ENCODE measurements around the gene HSD3B7. TPM values are rescaled to one million over a fixed set of nuclear protein-coding genes. Genes with fewer than 3 reads are reported as not detected.

HSD3B7 gene
- total RNA-seq, 2 donors from 2014 or later = 16.4 to 26.8 TPM

DNA sequence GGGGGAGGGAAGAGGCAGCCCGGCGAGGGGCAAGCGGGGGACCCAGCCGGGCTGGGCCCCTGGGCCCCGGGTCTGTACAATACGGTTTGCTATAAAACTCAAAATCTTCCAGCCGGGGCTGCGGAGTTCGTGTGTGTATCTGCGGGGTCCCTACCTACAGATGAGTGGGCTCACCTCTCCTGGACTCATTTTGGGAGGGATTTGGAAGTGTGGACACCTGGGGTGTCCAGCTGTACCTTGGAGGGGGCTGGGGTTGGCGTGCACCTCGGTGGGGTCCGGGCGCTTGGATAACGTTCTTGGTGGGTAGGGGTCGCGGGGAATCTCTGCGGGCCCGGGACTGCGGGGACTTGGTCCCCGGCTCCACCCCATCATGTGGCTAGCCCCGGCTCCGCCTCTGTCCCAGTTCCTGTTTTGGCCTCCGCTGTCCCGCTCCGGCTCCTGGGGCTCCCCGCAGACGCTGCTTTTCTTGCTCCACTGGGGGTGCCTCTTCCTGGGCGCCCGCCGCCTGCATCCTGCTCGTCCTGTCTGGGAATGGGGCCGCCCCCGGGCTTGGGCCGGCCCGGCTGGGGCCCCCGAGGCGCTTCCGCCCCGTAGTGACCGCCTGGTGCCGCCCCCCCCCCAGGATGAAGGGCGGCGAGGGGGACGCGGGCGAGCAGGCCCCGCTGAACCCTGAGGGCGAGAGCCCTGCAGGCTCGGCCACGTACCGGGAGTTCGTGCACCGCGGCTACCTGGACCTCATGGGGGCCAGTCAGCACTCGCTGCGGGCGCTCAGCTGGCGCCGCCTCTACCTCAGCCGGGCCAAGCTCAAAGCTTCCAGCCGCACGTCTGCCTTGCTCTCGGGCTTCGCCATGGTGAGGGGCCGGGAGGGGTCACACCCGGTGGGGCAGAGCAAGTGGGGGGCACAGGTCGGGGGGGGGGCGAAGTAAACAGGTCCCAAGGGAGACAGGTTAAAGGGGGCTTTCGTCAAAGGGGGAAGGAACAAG, 36.0 kb upstream of the HSD3B7 start, which contains the start of gene ORAI3:
Gene ORAI3 (plus strand): TSS at position 402 of the 983 bp plus-strand sequence. CDS start 222 bp downstream, at position 624.
- TF ChIP-seq CTCF (IDR thresholded peaks at IDR 0.05) = no peak
- Histone ChIP-seq H3K27me3 (replicated peaks; ENCODE audit: insufficient read depth) (no peaks in the 10 kb centered on the region), H3K36me3 (peaks cover 7% of the 10 kb centered on the region), H3K4me3 (peak within 1 kb of the TSS; percentile 100), H3K4me1 (ENCODE audit: control insufficient read depth in 1 of 2, low read depth in 2 of 2) (peaks cover 25 to 46% of the 10 kb centered on the region in 2 donors), H3K9me3 (no peaks in the 10 kb centered on the region), H3K27ac (peak within 1 kb of the TSS; percentile 89 to 97)
- no peak for DNase-seq (ENCODE audit: low spot score)
- ATAC-seq (ENCODE audit: insufficient number of reproducible peaks, low FRiP score, low read depth) = no peak

GRCh38 chr16:30949650-30950515, 35.1 kb upstream of the HSD3B7 start:
- peak overlapping the region; percentile 100 for H3K4me3 ChIP-seq
- no peaks in the 10 kb centered on the region for H3K27me3 ChIP-seq (replicated peaks; ENCODE audit: insufficient read depth)
- DNase-seq (ENCODE audit: low spot score) (no peak), ATAC-seq (ENCODE audit: insufficient number of reproducible peaks, low FRiP score, low read depth) (no peak)
- peak overlapping the region; percentile 89 to 97 for H3K27ac ChIP-seq
- TF ChIP-seq CTCF (IDR thresholded peaks at IDR 0.05) = no peak
- no peaks in the 10 kb centered on the region for H3K36me3 ChIP-seq
- peaks cover 25 to 46% of the 10 kb centered on the region in 2 donors for H3K4me1 ChIP-seq (ENCODE audit: control insufficient read depth in 1 of 2, low read depth in 2 of 2)
- H3K9me3 ChIP-seq = no peaks in the 10 kb centered on the region

- ATAC-seq (ENCODE audit: insufficient number of reproducible peaks, low FRiP score, low read depth) = no peak
- Histone ChIP-seq H3K4me1 (ENCODE audit: control insufficient read depth in 1 of 2, low read depth in 2 of 2) (peaks cover 25 to 46% of the 10 kb centered on the region in 2 donors), H3K27me3 (replicated peaks; ENCODE audit: insufficient read depth) (no peaks in the 10 kb centered on the region), H3K36me3 (no peaks in the 10 kb centered on the region), H3K9me3 (no peaks in the 10 kb centered on the region), H3K4me3 (peak overlapping the region; percentile 100), H3K27ac (peak overlapping the region; percentile 89 to 97)
- no peak for TF ChIP-seq CTCF (IDR thresholded peaks at IDR 0.05)
- no peak for DNase-seq (ENCODE audit: low spot score)
Observed at GRCh38 chr16:30950516-30951065, 34.4 kb upstream of the HSD3B7 start.

DNA sequence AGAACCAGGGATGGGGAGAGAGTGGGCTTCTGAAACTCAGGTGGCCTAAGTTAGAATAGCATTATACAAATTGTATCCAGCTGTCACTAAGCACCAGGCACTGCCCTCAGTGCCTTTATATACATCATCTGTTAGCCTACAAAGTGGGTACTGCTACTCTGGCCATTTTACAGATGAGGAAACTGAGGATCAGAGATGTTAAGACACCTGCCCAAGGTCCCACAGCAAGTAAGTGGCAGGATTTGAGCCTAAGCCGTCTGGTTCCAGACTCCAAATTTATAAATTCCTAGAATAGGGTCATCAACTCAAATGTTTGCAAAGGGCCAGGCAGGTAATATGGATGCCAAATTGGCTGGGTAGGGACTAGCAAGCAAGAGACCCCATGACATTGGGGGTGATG, 33.8 kb upstream of the HSD3B7 start:
- H3K36me3 ChIP-seq = no peaks in the 10 kb centered on the region
- no peaks in the 10 kb centered on the region for H3K27me3 ChIP-seq (replicated peaks; ENCODE audit: insufficient read depth)
- H3K4me1 ChIP-seq (ENCODE audit: control insufficient read depth in 1 of 2, low read depth in 2 of 2) = peaks cover 25 to 46% of the 10 kb centered on the region in 2 donors
- peak overlapping the region; percentile 89 to 97 for H3K27ac ChIP-seq
- H3K4me3 ChIP-seq = no peak overlapping the region
- DNase-seq (ENCODE audit: low spot score) = no peak
- no peak for ATAC-seq (ENCODE audit: insufficient number of reproducible peaks, low FRiP score, low read depth)
- H3K9me3 ChIP-seq = no peaks in the 10 kb centered on the region
- TF ChIP-seq CTCF (IDR thresholded peaks at IDR 0.05) = no peak

Data from thoracic aorta (tissue), 2 donors.